ENCODE measurements around the gene SPAG6.
"Not testable (repeated sequence)": the region's sequence is repeated elsewhere in the genome, so short reads cannot be mapped to it uniquely, and the experiment has no call there.

The SPAG6 gene

DNA sequence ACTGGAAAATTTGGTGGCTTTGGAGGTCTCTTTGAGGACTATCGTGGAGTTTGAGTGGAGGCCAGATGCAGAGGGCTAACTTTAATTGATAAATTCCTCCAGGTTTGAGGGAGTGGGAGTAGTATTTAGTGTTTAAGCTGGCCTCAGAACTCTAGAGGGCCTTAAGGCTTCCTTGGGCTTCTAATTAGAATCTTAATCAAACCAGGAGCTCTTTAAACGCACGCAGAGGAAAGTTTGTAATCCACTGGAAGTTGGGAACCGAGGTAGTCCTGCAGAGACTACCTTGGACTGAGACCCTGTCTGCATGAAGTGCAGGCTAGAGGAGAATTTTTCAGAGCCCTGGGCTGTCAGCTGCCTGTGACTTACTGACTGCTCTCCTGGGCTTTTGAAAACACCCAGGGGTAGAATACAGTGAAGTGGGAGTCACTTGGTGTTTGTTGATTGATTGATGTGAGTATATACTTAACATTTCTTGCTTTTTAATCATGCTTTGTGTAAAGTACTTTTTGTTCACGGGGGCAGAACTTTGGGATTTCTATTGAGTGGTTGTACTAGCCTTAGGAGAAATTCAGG, 5.9 kb downstream of the SPAG6 start:
- Histone ChIP-seq H4K20me1 (ENCODE audit: low read depth, low read length) (no peaks in the 10 kb centered on the region), H3K27ac (ENCODE audit: low read depth, low read length) (no peak overlapping the region), H3K36me3 (ENCODE audit: low read length) (no peaks in the 10 kb centered on the region), H2AFZ (ENCODE audit: low read depth, low read length, severe bottlenecking) (no peak overlapping the region), H3K27me3 (ENCODE audit: low read length) (no peaks in the 10 kb centered on the region), H3K4me2 (ENCODE audit: low read depth, low read length, poor library complexity, severe bottlenecking) (no peak overlapping the region), H3K4me3 (ENCODE audit: insufficient read depth, low read length, poor library complexity, severe bottlenecking) (no peak overlapping the region), H3K9me2 (replicated peaks; ENCODE audit: insufficient read depth, low read length) (no peaks in the 10 kb centered on the region), H3K79me2 (ENCODE audit: insufficient read depth, low read length) (no peaks in the 10 kb centered on the region), H3K9me3 (ENCODE audit: insufficient read depth, low read length) (no peaks in the 10 kb centered on the region), H3K9ac (ENCODE audit: low read length) (no peak overlapping the region), H3F3A (ENCODE audit: insufficient read depth) (no peaks in the 10 kb centered on the region)
- no peak for TF ChIP-seq EZH2phosphoT487 (conservative IDR thresholded peaks at IDR 0.05; ENCODE audit: low read length)

DNA sequence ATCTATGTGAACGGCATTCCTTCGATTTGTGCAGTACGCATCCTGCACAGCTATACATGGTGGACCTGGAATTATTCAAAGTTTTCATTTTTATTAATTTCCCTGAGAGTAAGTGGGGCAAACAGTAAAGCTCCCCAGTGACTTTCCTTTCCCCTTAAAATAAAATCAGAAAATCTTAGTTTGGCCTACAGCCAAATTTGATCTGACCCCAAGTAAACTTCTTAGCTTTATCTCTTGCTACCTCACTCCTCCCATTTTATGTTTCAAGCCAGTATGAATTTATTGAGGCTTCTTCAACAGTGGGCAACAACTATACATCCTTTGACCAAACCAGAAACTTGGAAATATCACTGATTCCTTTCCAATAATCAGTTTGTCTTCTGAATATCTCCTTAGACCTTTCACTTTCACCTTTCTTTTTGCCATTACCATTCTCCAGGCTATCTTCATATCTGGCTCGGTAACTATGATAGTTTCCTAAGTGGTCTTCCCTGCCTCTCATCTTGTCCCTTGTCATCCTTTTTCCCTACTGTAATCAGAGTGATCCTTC, 11.1 kb downstream of the SPAG6 start:
- Histone ChIP-seq H4K20me1 (ENCODE audit: low read depth, low read length) (no peaks in the 10 kb centered on the region), H3K4me3 (ENCODE audit: insufficient read depth, low read length, poor library complexity, severe bottlenecking) (no peak overlapping the region), H3K36me3 (ENCODE audit: low read length) (no peaks in the 10 kb centered on the region), H3K79me2 (ENCODE audit: insufficient read depth, low read length) (no peaks in the 10 kb centered on the region), H3F3A (ENCODE audit: insufficient read depth) (no peaks in the 10 kb centered on the region), H3K4me2 (ENCODE audit: low read depth, low read length, poor library complexity, severe bottlenecking) (no peak overlapping the region), H3K9me3 (ENCODE audit: insufficient read depth, low read length) (no peaks in the 10 kb centered on the region), H3K27me3 (ENCODE audit: low read length) (no peaks in the 10 kb centered on the region), H3K27ac (ENCODE audit: low read depth, low read length) (no peak overlapping the region), H3K9me2 (replicated peaks; ENCODE audit: insufficient read depth, low read length) (no peaks in the 10 kb centered on the region), H3K9ac (ENCODE audit: low read length) (no peak overlapping the region), H2AFZ (ENCODE audit: low read depth, low read length, severe bottlenecking) (no peak overlapping the region)
- TF ChIP-seq EZH2phosphoT487 (conservative IDR thresholded peaks at IDR 0.05; ENCODE audit: low read length) = no peak
- TF ChIP-seq, protein P1, sequence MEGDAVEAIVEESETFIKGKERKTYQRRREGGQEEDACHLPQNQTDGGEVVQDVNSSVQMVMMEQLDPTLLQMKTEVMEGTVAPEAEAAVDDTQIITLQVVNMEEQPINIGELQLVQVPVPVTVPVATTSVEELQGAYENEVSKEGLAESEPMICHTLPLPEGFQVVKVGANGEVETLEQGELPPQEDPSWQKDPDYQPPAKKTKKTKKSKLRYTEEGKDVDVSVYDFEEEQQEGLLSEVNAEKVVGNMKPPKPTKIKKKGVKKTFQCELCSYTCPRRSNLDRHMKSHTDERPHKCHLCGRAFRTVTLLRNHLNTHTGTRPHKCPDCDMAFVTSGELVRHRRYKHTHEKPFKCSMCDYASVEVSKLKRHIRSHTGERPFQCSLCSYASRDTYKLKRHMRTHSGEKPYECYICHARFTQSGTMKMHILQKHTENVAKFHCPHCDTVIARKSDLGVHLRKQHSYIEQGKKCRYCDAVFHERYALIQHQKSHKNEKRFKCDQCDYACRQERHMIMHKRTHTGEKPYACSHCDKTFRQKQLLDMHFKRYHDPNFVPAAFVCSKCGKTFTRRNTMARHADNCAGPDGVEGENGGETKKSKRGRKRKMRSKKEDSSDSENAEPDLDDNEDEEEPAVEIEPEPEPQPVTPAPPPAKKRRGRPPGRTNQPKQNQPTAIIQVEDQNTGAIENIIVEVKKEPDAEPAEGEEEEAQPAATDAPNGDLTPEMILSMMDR (IDR thresholded peaks at IDR 0.05; ENCODE audit: insufficient read depth, low read length, poor library complexity, severe bottlenecking) = no peak

DNA sequence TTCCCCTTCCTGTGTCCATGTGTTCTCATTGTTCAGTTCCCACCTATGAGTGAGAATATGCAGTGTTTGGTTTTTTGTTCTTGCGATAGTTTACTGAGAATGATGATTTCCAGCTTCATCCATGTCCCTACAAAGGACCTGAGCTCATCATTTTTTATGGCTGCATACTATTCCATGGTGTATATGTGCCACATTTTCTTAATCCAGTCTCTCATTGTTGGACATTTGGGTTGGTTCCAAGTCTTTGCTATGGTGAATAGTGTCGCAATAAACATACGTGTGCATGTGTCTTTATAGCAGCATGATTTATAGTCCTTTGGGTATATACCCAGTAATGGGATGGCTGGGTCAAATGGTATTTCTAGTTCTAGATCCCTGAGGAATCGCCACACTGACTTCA, 12.5 kb downstream of the SPAG6 start:
- not testable (repeated sequence) for H3K9ac ChIP-seq (ENCODE audit: low read length); H3K27me3 ChIP-seq (ENCODE audit: low read length); H2AFZ ChIP-seq (ENCODE audit: low read depth, low read length, severe bottlenecking); H4K20me1 ChIP-seq (ENCODE audit: low read depth, low read length); H3F3A ChIP-seq (ENCODE audit: insufficient read depth); H3K27ac ChIP-seq (ENCODE audit: low read depth, low read length); H3K79me2 ChIP-seq (ENCODE audit: insufficient read depth, low read length); H3K4me2 ChIP-seq (ENCODE audit: low read depth, low read length, poor library complexity, severe bottlenecking); H3K36me3 ChIP-seq (ENCODE audit: low read length); H3K9me3 ChIP-seq (ENCODE audit: insufficient read depth, low read length); H3K9me2 ChIP-seq (replicated peaks; ENCODE audit: insufficient read depth, low read length); H3K4me3 ChIP-seq (ENCODE audit: insufficient read depth, low read length, poor library complexity, severe bottlenecking)

DNA sequence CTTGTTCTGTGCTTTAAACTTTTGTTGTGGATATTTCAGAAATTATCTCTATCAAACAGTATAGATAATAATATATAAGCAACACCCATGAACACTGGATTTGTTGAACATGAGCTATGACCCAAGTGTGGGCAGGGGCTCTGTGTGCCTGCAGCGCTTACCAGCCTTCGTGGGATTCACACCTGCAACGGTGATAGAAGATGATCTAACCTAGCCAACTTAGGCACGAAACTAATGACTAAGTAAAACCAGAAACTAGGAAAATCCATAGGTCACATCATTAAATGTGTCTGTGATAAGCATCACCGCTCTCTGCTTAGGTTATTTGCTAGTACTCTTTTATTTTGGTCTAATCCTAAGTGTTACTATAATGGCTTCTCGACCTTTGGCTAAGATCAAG, 18.0 kb downstream of the SPAG6 start:
- no peak overlapping the region for H3K4me2 ChIP-seq (ENCODE audit: low read depth, low read length, poor library complexity, severe bottlenecking)
- no peaks in the 10 kb centered on the region for H3K27me3 ChIP-seq (ENCODE audit: low read length)
- no peak overlapping the region for H3K4me3 ChIP-seq (ENCODE audit: insufficient read depth, low read length, poor library complexity, severe bottlenecking)
- H3K9me3 ChIP-seq (ENCODE audit: insufficient read depth, low read length) = no peaks in the 10 kb centered on the region
- TF ChIP-seq, protein P1 (IDR thresholded peaks at IDR 0.05; ENCODE audit: insufficient read depth, low read length, poor library complexity, severe bottlenecking) = no peak
- TF ChIP-seq EZH2phosphoT487 (conservative IDR thresholded peaks at IDR 0.05; ENCODE audit: low read length) = no peak
- H4K20me1 ChIP-seq (ENCODE audit: low read depth, low read length) = no peaks in the 10 kb centered on the region
- no peak overlapping the region for H3K9ac ChIP-seq (ENCODE audit: low read length)
- no peaks in the 10 kb centered on the region for H3K36me3 ChIP-seq (ENCODE audit: low read length)
- H2AFZ ChIP-seq (ENCODE audit: low read depth, low read length, severe bottlenecking) = no peak overlapping the region
- no peaks in the 10 kb centered on the region for H3F3A ChIP-seq (ENCODE audit: insufficient read depth)
- H3K9me2 ChIP-seq (replicated peaks; ENCODE audit: insufficient read depth, low read length) = no peaks in the 10 kb centered on the region
- no peaks in the 10 kb centered on the region for H3K79me2 ChIP-seq (ENCODE audit: insufficient read depth, low read length)
- no peak overlapping the region for H3K27ac ChIP-seq (ENCODE audit: low read depth, low read length)

Measured in SU-DHL-6 (cell line).